NOMO-1 (cell line): ENCODE measurements around the gene NAPA.

Experiments
- DNase-seq, 2 experiments: peaks; one replicate each; lab custom pipeline; 2025; ENCODE audit not compliant: unreplicated experiment in 2 of 2; lab: John Stamatoyannopoulos, UW

NAPA gene

GRCh38 chr19:47526798-47527197 is 11.9 kb upstream of the NAPA start:
- no peak for DNase-seq

- no peak for DNase-seq
Measured at GRCh38 chr19:47523473-47523872, 8.6 kb upstream of the NAPA start.

DNA sequence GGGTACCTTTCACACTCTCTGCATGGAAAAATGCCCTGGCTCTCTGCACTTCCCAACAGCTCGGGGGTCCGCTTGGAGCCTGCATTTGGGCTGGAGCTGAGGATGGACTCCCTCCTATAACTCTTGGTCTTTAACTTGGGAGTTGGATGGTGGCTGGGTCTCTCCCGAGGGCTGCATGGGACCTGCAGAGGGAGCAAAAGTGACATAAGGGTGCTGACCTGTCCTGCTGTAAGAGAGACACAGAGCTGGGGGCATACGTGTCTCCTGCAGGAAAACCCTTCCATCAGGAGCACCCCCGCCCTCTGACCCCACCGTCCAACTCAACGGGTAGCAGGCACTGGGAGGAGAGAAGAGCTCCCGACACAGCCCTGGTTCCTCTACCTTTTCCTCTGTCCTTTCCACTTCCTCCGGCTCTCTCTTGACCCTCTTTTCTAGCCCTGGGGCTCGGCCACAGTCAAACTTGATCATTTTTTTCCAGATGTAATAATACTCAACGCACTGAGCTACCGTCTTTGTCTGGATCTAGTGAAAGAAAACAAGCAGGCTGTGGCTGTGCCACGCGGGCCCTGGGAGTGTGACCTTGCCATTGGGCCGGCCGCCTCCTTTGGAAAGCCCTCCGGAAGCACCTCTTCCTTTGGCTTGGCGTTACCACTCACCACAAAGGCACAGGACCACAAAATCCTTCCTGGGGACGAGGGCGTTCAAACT is 6.8 kb upstream of the NAPA start:
- DNase-seq, result no peak

DNA sequence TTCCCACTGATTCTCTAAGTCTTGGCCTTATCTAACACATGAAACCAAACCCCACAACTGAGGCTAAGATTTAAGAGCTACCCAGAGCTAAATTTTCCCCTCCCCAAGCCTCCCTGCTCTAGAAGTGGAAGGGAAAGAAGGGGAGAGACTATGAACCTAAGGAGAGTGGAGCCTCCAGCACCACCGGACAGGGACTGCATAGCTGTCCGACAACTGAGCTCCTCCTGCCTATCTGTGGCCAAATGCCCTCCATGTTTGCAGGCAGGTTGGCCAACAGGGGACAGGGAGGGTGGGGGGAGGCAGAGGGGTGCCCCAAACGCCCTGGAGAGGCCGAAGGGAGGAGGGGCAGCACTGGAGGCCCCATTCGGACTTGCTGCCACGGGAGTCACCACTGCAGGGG is 6.0 kb upstream of the NAPA start:
- no peak for DNase-seq

DNA sequence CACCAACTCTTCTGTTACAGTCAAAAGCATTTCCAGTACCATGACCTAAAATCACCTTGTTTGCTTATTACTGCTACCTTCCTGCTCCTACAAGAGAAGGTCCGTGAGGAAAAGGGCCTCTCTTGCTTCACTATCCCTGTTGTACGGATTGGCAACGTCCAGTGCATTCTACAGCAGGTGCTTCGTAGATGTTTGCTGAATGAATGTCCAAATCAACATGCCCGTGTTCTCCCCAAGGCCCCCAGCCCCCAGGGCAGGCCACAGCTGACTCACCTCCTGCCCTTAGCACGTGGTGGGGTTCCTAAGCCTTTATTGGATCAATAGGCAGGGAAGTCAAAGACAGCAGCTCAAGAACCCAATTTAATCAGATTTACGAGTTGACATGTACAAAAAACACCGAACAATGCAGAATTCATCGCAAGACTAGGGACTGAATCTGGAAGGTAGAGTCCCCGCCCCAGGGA is 5.5 kb upstream of the NAPA start:
- no peak for DNase-seq

DNA sequence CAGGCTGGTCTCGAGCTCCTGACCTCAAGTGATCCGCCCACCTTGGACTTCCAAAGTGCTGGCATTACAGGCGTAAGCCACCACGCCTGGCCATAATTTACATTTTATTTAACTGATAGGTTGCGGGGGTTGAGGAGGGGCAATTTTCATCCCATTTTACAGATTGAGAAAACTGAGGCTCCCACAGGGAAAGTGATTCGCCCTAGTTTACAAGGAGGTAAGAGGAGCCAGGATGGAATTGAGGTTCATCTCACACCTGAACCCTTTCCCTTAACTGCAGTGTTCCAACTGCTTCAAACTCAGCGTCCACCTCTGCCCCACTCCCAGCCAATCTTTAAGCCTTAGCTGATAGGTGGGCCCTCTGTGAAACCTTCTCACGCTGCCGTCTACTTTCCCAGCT is 4.0 kb upstream of the NAPA start:
- no peak for DNase-seq

DNA sequence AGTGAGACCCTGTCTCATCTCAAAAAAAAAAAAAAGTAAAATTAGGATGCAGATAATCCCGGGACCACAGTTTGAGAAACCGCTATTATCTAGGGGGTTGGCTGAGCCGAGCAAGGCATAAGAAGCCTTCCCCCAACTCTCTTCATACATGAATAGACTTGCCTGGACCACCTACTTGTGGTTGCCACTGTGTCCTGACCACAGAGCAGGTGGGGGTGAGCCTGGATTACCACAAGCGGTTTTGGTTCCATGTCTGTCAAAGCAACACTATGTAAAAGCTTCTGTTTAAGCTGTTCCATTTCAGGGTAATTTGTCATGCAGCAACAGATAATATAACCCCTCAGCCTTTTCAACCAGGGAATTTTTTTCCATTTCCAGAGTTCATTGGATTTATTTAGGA is 3.3 kb upstream of the NAPA start:
- DNase-seq, result peak; percentile 17 to 42

- DNase-seq, result peak in 1 of 2 experiments; percentile 17
Measured at GRCh38 chr19:47514151-47514868, 553 bp downstream of the NAPA start.

DNA sequence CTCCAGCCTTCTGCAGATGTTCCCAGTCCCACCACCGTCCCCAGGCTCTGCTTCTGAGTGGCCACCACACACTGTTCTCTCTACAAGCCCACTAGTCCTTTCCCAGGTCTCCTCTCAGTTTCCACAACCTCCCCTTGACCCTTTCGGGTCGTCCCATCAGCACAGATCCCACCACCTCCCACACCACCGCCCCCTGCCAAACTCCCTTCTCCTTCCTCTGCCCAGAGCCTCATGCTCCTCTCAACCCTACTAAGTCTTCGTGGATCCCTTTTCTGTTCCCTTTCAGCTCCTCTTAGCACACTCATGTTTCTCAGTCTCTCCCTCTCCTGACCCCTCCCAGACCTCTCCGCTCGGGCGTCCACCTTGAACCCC is 1.9 kb downstream of the NAPA start:
- DNase-seq, result no peak

GRCh38 chr19:47512183-47512947 is 2.5 kb downstream of the NAPA start:
- peak in 1 of 2 experiments; percentile 20 for DNase-seq

DNA sequence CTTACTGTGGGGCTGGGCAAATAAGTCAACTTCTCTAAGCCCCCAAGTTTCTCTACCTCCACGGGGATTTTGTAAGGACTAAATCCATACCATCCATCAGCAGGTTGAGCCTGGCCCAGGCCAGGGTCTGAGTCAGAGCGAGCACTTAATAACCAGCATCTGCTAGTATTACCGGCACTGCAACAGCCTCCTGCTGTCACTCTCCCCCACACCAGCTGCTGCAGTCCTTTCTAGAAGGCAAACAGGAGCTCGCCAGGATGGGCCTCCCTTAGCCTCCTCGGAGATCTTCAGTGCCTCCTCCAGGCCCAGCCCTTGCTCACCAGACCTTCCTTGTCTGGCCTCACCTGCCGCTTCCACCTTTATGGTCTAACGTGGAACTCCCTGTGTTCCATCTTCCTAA is 3.2 kb downstream of the NAPA start:
- DNase-seq, result no peak

DNA sequence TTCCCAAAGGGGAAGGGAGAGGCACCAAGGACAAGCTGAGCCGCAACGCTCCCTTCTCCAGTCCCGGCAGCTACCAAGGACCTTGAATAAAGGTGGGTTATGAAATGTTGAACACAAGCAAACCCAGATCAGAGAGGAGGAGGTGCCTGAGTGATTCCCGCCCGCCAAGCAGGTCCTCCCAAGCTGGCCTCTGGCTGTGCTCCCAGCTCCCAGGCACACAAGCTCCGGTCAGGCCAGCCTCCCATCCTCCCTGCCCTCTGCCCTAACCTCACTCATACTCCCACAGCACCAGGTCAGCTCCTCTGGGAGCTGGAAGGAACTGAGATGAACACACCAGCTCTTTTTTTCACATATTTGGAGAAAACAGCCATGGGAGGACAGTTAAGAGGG is 3.7 kb downstream of the NAPA start:
- no peak for DNase-seq

DNA sequence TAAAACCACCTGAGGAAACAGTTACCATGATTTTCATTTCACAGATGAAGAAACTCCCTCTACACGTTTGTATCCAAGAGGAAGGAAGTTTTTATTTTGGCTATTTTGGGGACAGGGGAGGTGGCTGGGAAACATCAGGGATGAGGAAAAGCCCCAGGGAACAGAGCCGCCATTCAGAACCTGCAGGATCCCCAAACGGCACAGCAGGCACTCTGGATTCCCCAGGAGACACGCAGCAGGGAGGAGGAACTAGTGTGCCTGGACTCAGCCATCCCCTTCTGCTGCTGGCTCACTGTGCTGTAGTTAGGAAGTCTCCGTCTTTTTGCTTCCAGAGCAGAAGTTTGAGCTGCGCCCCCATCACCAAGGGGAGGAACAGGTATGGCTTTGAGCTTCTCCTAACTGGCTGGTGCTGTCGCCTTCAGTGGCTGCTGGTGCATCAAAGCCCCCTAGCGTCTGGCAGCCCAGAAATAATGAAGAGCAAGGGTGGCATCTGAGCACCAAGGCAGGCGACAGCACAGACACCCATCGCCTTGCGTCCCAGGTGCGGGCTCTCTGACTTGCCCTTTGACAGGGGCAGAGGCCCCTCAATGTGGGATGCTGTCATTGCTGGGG is 4.2 kb downstream of the NAPA start:
- DNase-seq, result no peak

DNA sequence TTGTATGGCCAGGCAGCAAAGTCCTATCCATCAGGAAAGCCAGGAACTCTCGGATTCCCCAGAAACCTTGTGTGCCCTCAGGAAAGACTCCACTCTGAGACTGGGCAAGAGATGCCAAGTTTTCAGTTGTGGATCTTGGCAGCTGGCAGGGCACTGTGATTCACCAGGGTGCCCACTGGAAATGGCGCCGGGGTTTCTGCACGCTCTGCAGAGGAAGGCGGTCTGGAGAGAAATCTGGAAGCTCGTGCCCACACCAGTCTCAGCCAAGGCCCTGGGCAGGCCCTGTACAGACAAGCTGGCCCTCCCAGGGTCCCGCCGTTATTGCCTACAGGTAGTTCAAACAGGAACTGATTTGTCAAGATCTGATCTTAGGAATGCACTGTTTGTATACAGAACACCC is 4.9 kb downstream of the NAPA start:
- no peak for DNase-seq

GRCh38 chr19:47509170-47509847 is 5.6 kb downstream of the NAPA start:
- DNase-seq, result no peak

GRCh38 chr19:47508721-47509120 is 6.1 kb downstream of the NAPA start:
- no peak for DNase-seq

- DNase-seq, result no peak
Measured at GRCh38 chr19:47507924-47508553, 6.8 kb downstream of the NAPA start.

DNA sequence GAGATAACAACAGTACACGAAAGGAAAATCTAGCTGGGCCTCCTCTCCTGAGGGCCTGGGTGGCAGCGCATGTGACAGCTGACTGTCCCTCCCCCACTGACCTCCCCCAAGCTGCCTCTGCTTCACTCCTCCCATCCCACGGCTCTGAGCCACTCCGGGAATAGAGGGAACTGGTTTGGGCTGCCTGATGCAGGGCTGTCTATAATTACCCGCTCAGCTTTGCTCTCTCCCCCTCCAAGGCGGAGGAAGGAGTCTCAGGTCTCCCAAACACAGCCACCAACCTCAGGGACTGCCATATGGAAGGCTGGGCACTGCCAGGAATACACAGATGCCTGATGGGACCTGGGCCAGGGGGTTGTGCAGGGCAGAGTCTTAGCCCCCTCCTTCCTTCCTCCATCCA is 7.9 kb downstream of the NAPA start:
- no peak for DNase-seq

DNA sequence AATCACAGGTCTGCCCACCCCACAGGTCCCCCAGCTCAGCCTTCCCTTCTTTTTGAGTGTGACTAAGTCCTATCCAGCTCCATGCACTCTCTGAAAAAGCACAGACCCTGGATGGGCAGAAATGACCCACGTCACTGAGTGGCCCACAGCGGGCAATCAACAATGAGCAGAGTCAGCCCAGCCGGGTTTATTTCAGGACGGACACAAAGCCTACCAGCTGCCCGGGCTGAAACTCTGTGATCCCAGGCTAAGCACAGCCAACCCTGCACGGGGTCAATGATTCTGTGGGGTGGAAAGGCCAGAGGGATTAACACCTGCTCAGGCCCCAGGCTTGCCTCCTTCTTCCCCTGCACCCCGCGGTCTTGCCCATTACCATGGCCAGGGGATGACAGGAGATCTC is 8.4 kb downstream of the NAPA start:
- DNase-seq, result no peak

- DNase-seq, result no peak
Measured at GRCh38 chr19:47505506-47505905, 9.4 kb downstream of the NAPA start.
